Activated CD4-positive, alpha-beta T cell treated with anti-CD3 and anti-CD28 coated beads, Interleukin-2, Interleukin-6, amounts not matched to agents 100 ng/mL and 50 ng/mL, durations not matched to agents 16 hours and 8 hours (primary cell): Measurements from ENCODE around the gene ABCB4.

Source experiments
- DNase-seq: peaks from one replicate; pipeline ENCODE4 v3.0.0-alpha.2; 2020

Gene ABCB4

GRCh38 chr7:87475359-87476178, at the start of gene ABCB4:
TSS of gene ABCB4 (minus strand) at chr7:87475680. CDS start at chr7:87475465, 215 bp downstream.
- no peak for DNase-seq

- no peak for DNase-seq
Observed at GRCh38 chr7:87518735-87519134, 43.3 kb upstream of the ABCB4 start.

GRCh38 chr7:87517891-87518290, 42.4 kb upstream of the ABCB4 start:
- DNase-seq = no peak

- DNase-seq = no peak
Observed at GRCh38 chr7:87517136-87517815, 41.8 kb upstream of the ABCB4 start.

- no peak for DNase-seq
Observed at GRCh38 chr7:87513735-87514335, 38.4 kb upstream of the ABCB4 start.

- no peak for DNase-seq
Observed at GRCh38 chr7:87512906-87513305, 37.4 kb upstream of the ABCB4 start.

- no peak for DNase-seq
Observed at GRCh38 chr7:87511510-87511909, 36.0 kb upstream of the ABCB4 start.

GRCh38 chr7:87510411-87510875, 35.0 kb upstream of the ABCB4 start:
- DNase-seq = no peak

- no peak for DNase-seq
Observed at GRCh38 chr7:87507446-87507845, 32.0 kb upstream of the ABCB4 start.

GRCh38 chr7:87506246-87507180, 31.0 kb upstream of the ABCB4 start:
- no peak for DNase-seq

GRCh38 chr7:87505557-87506245, 30.2 kb upstream of the ABCB4 start:
- no peak for DNase-seq

GRCh38 chr7:87505122-87505521, 29.6 kb upstream of the ABCB4 start:
- no peak for DNase-seq

- no peak for DNase-seq
Observed at GRCh38 chr7:87499494-87499893, 24.0 kb upstream of the ABCB4 start.

GRCh38 chr7:87498893-87499292, 23.4 kb upstream of the ABCB4 start:
- no peak for DNase-seq

- DNase-seq = no peak
Observed at GRCh38 chr7:87497482-87497881, 22.0 kb upstream of the ABCB4 start.

GRCh38 chr7:87495366-87495765, 19.9 kb upstream of the ABCB4 start:
- no peak for DNase-seq

- no peak for DNase-seq
Observed at GRCh38 chr7:87494454-87494853, 19.0 kb upstream of the ABCB4 start.

GRCh38 chr7:87483131-87483530, 7.7 kb upstream of the ABCB4 start:
- DNase-seq = no peak

- no peak for DNase-seq
Observed at GRCh38 chr7:87482115-87482514, 6.6 kb upstream of the ABCB4 start.

GRCh38 chr7:87480386-87480785, 4.9 kb upstream of the ABCB4 start:
- DNase-seq = no peak

- no peak for DNase-seq
Observed at GRCh38 chr7:87479951-87480350, 4.5 kb upstream of the ABCB4 start.

GRCh38 chr7:87476179-87476557, 688 bp upstream of the ABCB4 start:
- no peak for DNase-seq
